T-helper 22 cell (primary cell): ENCODE results near the gene SELENOO.
"Not testable (repeated sequence)": the region's sequence is repeated elsewhere in the genome, so short reads cannot be mapped to it uniquely, and the experiment has no call there.

Experiments used
- DNase-seq: peaks from one replicate; pipeline ENCODE4 v3.0.0-alpha.2; 2020; ENCODE audit warnings: low read depth

Gene SELENOO

DNA sequence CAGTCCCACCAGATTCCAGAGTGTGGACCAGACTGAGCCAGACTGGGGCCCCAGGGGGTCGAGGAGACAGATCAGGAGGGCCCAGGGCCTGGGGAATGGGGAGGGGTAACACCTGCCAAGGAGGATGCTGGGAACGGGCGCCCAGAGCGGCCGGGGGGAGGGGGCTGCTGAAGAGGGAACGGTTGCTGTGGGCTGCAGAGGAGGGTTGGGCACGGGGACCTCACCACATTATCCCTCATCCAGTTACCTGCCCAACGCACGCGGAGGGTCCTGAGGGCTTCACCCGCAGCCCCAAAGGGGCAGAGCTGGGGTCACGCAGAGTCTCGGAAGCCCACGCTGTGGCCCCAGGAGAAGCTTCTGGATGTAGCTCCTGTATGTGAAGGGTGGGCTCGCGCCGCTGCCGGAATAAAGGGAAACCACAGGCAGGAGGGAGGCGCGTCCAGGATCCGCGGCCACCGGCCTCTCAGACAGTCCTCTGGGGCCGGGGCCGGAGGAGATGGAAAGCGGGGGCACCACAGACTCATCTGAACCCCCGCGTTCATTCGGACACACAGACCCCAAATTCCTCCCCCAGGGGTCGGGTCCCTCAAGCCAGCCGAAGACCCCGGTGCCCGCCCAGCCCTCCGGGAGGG is 866 bp upstream of the SELENOO start:
- DNase-seq: no peak

DNA sequence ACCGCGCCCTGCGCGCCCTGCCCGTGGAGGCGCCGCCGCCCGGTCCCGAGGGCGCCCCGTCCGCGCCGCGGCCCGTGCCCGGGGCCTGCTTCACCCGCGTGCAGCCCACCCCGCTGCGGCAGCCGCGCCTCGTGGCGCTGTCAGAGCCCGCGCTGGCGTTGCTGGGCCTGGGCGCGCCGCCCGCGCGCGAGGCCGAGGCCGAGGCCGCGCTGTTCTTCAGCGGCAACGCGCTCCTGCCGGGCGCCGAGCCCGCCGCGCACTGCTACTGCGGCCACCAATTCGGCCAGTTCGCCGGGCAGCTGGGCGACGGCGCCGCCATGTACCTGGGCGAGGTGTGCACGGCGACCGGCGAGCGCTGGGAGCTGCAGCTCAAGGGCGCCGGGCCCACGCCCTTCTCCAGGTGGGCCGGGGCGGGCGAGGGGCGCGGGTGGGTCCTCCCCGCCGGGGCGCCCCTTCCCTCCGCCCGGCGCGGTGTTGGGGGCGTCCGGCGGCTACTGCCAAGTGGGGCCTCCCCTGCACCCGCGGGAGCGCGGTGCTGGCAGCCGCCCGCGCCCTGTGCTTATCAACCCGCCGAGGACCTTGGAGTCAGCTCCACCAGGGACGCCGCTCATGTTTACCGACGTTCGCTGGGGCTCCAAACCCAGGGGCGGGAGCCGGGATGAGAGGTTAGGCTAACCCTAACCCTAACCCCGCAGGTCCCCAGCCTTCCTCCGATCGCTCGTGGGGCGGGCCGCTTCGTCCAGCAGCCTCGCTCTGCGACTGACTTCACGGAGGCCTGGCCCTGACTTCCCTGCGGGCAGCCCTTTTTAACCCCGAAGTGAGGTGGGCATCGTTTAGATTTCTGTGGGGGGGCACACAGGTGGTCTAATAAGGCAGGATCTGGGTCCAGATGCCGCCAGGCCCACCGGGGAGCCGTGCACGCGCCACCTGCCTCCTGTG is 649 bp downstream of the SELENOO start:
- DNase-seq: no peak

DNA sequence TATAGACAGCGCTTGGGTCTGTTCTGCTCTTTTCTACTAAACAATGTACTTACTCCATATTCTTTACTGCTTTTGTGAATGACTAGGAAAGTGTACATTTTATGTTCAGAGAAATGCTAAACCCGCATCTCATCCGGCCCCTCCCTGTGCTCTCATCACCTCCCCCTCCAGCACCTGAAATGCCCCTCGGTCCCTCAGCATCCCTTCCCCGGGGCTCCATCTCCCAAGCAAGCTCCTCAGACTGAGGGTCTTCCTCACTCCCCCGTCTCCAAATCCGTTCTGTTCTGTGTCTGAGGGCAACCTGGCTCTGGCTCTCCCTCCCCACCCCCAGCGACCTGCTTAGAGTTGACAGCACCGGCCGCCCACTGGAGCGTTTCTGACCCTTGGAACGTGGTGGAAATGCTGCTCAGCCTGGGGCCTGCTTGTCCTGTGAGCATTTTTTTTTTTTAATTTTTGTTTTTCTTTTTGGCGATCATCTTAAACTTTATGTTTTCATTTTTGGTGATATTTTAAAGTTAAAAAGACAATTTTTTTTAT is 1.4 kb downstream of the SELENOO start:
- no peak for DNase-seq

DNA sequence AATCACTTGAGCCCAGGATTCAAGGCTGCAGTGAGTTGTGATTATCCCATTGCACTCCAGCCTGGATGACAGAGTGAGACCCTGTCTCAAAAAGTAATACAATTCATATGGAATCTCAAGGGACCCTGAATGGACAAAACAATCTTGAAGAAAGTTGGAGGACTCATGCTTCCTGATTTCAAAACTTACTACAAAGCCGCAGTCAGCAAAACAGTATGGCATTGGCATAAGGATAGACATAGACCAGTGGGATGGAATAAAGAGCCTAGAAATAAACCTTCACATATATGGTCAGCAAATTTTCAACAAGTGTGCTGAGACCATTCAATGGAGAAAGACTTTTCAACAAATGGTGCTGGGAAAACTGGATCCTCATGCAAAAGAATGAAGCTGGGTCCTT is 2.5 kb downstream of the SELENOO start:
- no peak for DNase-seq

DNA sequence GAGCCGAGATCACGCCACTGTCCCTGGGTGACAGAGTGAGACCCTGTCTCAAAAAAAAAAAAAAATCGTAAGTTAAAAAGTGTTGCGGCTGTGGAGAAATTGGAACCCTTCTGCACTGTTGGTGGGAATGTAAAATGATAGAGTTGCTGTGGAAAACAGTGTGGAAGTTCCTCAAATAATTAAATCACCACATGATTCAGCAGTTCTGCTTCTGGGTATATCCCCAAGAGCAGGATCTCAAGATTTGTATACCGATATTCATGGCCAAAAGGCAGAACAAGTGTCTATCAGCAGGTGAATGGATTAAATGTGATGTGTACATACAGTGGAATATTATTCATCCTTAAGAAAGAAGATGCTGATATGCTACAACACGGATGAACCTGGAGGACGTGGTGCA is 3.8 kb downstream of the SELENOO start:
- no peak for DNase-seq

DNA sequence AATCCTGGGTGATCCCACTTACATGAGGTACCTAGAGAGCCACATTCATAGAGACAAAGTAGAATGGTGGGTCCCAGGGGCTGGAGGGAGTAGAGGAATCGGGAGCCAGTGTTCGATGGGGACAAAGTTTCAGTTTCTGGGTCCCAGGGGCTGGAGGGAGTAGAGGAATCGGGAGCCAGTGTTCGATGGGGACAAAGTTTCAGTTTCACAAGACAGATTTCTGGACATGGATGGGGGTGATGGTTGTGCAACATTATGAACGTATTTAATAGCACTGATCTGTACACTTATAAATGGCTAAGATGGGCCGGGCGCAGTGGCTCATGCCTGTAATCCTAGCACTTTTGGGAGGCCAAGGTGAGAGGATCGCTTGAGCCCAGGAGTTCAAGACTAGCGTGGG is 4.2 kb downstream of the SELENOO start:
- not testable (repeated sequence) for DNase-seq

DNA sequence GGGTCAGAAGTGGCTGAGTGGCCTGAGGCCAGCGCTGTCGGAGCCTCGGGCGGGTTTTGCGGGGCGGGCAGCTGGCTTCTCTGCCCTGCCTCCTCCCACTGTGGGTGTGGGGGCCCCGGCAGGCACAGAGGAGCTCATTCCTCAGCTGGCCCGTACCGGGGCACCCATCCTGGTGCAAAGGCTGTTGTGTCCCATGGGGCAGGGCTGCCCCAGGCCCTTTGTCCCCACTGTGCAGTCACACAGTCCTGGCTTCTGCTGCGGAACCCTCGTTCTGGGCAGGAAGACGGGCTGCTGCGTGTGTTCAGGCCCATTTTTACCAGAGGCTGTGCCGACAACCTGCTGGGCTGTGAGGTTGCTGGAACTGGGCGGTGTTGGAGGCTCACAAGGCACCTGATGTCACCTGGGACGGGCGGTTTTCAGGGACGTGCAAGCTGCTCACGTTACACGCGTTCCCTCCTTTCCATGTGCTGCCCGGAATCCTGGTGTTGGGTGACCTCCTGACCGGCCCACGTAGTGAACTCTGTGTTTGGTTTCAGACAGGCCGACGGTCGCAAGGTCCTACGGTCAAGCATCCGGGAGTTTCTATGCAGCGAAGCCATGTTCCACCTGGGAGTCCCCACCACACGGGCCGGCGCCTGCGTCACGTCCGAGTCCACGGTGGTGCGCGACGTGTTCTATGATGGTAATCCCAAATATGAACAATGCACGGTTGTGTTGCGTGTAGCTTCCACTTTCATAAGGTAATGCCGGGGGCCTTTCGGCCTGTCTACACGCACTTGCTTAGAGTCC is 5.2 kb downstream of the SELENOO start:
- no peak for DNase-seq

DNA sequence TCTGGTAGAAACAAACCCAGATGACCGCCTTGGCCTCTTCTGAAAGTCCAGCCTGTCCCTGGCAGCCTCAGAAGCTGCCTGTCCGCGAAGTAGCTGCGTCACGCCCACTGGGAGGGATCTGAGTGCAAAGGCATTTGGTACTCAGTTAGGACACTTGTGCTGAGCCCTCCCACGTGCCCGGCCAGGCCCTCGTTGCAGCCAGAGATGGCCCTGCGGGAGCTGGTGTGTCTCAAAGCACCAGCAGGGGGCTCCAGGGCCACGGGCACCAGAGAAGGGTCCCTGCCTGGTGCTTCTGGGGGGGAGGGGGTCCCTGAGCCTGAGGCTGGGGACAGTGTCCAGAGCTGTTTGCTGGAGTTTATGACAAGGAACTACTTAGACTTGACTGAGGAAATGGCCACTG is 5.8 kb downstream of the SELENOO start:
- no peak for DNase-seq

DNA sequence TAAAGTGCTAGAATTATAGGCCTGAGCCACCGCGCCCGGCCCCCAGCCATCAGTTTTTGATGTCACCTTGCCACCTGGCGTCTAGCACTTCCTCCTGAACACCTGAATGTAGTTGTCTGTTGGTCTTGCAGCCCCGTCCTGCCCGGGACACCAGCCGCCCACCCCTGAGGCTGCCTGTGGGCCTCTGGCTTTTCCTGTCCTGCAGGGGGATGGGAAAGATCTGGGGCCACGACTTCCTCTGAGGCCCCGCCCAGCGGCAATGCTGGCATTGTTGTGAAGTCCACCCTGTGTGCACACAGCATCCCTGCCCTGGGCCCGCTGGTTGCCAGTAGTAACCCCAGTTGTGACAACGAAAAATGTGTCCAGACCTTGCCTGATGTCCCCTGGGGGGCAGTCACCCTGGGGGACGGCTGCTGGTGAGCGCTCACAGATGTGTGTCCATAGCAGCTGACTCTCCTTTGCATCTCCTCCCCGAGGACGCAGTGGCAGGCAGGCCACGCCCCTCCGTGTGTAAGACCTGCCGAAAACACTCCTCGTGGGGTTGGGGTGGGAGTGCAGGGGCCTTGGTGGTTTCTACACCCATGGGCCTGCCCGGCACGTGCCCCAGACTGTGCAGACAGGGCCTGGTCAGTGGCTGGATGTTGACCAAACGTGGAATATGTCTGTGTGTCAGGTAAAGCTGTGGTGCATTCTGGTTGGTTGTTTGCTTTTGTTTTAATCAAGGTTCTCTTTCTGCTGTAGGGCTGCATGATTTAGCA is 6.8 kb downstream of the SELENOO start:
- no peak for DNase-seq

DNA sequence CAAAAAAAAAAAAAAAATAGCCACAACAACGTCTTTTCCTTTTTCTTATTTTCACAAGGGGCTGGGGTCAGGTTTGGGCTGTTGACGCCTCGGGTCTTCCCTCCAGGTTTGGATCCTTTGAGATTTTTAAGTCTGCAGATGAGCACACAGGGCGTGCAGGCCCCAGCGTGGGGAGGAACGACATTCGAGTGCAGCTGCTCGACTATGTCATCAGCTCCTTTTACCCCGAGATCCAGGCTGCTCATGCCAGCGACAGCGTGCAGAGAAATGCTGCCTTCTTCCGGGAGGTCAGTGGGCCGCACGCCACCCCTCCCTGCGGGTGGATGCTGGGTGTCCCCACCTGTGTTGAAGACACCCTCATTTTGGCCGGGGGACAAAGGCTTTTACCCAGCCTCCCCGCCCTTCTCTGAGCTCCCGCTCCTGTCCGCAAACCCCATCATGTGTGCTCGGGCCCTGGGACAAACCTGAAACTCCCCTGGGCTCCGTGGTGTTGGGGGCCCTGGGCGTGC is 7.7 kb downstream of the SELENOO start:
- DNase-seq: no peak

DNA sequence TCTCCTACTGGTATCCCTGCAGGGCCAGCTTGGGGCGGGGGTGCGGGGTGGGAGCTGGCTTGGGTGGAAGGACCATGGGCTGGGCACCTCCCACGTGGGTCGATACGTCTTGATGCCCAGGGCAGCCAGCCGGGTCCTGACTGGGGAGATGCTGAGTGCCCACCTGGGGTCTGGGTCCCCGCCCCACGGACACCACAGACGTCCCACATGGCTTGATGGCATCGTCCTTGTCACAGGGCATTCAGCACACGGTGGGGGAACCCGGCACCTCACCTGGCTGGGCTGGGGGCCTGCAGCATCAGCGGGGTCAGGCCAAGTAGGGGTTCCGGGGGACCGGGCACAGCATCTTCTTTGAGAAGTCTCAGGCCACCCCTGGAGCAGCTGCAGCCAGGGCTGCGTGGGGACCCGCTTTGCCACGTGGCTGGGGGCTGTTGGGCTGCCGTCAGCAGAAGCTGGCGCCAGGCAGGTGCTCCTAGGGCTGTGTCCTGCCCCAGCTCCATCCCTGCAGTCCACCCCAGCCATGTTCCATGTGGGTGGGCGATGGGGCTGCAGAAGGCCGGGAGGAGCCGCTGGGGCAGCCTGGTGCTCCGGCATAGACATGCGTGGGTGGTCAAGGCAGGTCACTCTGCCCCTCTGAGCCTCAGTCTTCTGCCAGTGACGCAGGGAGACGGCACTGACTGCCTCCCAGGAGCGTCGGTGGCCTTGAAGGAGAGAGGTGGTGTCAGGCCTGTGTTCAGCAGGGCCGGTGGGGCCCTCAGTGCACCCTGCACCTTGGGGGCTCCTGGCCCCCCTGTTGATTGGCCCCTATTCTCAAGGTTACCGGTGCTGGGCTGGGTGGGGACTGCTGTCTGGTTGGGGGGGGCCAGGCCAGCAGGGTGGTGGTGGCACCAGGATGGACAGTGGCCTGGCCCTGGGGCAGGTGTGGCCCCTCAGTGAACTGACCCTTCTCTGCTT is 8.4 kb downstream of the SELENOO start:
- no peak for DNase-seq

DNA sequence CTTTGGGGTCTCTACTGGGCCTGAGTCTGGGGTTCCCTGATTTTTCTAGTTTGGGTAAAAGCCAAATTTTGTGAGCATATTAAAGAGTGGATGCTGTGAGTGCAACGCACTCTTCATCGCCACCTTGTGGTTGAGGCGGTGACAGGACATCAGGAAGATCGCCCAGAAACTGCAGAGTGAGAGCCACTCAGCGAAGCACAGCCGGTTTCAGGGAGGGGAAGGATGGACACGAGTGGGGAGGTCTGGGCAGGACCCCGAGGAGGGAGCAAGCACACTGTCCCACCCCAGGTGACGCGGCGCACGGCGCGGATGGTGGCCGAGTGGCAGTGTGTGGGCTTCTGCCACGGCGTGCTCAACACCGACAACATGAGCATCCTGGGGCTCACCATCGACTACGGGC is 9.1 kb downstream of the SELENOO start:
- DNase-seq: peak; percentile 33

DNA sequence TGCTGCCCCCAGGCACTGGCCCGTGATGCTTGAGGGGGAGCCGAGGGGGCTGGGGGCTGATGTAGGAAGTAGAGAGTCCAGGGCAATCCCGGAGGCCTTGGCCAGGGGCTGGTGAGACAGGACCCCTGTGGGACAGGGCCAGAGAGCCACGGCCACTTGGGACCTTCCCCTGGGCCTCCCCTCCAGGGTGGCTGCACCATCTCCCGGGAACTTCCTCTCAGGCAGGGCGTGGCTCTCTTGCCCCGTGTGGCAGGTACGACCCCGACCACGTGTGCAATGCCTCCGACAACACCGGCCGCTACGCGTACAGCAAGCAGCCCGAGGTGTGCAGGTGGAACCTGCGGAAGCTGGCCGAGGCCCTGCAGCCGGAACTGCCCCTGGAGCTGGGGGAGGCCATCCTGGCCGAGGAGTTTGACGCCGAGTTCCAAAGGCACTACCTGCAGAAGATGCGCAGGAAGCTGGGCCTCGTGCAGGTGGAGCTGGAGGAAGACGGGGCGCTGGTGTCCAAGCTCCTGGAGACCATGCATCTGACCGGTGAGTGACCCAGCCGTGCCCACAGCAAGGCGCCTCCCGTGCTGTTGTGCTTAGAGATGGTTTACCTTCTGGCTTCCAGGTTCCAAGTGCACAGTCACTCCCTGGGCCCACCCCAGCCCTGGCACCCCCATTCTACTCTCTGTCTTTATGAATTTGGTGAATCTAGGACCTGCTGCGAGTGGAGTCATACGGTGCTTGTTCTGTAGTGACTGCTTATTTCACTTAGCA is 9.7 kb downstream of the SELENOO start:
- DNase-seq: no peak

DNA sequence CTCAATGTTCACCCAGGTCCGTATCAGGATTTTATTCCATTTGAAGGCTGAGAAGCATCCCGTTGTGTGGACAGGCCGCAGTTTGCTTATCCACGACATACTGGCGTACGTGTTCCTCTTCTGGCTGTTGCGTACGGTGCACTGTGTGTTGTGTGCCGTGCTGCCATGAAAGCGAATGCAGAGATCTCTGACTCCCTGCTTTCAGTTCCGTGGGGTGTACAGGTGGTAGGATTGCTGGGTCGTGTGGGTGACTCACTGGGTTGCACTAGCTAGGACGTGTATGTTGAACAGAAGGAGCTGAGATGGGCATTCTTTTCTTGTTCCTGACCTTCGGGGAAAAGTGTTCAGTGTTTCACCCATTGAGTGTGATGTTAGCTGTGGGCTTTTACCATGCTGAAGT is 10.3 kb downstream of the SELENOO start:
- DNase-seq: no peak

DNA sequence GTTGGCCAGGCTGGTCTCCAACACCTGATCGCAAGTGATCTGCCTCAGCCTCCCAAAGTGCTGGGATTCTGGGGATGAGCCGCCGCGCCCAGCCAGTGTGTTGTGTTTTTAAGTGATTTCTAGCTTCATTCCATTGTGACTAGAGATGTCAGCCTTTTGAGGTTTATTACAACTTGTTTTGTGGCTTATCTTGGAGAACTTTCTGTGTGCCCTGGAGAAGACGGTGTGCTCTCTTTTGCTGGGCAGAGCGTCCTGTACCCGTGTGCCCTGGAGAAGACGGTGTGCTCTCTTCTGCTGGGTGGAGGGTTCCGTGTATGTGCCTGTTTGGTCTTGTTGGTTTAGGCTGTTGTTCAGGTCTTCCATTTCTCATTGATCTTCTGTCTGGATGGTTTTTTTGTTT is 12.5 kb downstream of the SELENOO start:
- DNase-seq: no peak

DNA sequence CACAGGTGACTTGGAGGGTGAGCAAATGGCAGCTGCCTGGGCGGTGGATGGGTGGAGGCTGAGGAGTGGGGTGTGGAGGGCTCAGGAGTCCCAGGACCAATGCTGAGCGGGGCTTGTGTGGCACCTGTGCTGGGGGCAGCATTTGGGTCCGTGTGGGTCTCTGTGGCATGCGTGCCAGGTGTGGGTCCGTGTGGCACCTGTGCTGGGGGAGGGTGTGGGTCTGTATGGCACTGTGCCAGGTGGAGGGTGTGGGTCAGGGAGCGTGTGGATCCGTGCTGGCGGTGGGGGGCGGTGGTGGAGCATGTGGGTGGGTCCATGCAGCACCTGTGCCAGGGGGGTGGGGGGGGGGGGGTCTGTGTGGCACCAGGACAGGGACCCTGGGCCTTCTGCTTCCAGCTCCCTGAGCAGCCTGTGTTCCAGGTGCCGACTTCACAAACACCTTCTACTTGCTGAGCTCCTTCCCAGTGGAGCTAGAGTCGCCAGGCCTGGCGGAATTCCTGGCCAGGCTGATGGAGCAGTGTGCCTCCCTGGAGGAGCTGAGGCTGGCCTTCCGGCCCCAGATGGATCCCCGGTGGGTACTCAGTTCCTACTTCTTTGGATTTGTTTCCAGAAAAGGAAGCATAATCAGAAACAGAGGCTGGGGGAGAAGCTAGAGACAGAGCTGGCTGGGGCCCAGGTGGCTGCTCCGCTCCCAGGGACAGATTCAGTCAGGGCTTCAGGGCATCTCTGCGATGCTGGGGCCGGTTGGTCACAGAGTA is 14.7 kb downstream of the SELENOO start:
- DNase-seq: no peak

DNA sequence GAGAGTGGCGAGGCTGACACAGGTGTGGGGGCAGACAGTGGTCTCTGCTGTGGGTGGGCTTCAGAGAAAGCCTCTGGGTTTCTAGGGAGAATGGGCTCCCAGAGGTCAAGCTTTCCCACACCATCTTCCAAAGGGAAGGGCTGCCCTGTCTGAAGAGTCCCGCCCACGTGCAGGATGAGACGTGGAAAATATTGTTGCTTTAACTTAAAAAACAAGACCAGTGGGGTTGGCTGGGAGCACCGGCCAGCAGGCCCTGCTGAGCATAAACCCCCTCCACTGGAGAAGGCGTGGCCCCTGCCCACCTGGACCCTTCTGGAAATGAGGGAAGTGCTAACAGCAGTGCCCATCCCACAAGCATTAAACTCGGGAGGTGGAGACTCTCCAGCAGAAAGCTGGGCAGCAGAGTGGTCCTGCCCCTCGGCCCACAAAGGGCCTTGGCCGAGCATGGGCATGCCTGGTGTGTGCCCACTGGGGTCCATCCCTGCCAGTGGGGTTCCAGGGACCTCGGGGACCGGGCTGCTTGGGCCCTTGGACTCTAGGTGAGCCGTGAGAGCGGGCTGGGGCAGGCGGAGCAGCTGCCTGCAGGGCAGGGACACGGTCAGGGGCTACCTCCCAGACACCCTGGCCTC is 15.4 kb downstream of the SELENOO start:
- DNase-seq: no peak
